Astrocyte (in vitro differentiated cells and primary cell): ENCODE data around the gene ADGRG2.

ENCODE experiments used
- EZH2 ChIP-seq: IDR thresholded peaks from 2 replicates; pipeline ENCODE4 v1.6.1; 2012; ENCODE audit warnings: mild to moderate bottlenecking, low read length, inconsistent platforms; ENCODE audit not compliant: insufficient read depth
- TF ChIP-seq, protein P1 (sequence below): IDR thresholded peaks from 2 replicates; pipeline ENCODE4 v1.5.1; 2011; ENCODE audit warnings: low read depth, mild to moderate bottlenecking, inconsistent platforms, low read length, moderate library complexity; ENCODE audit not compliant: insufficient read depth

DNA sequence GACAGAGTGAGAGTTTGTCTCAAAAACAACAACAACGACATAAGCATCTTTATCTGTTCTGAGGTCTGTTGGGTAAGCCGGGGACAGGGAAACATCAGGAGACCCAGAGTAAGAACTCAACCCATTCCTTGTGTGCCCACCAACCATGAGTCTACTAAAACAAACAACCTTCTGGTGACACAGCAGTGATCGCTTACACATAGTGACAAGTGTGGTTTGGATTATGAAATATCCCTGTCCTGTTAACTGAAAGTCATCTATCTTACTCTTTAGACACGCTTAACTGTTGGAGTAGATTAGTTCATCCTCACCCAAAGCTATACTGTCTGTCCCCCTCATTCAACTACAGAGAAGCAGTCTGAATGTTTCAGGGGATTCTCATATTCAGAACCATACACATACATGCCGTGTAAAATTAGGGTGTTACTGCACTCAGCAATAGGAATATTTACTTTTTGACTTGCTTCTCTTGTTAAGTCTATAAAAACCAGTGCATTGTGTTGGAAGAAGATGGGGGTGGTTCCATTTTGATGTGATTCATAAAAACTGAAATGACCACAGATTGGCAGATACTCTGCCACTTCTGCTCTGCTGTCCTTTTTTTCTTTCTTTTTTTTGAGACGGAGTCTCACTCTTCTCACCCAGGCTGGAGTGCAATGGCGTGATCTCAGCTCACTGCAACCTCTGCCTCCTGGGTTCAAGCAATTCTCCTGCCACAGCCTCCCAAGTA lies 165.8 kb downstream of the ADGRG2 start:
- TF ChIP-seq, protein P1, sequence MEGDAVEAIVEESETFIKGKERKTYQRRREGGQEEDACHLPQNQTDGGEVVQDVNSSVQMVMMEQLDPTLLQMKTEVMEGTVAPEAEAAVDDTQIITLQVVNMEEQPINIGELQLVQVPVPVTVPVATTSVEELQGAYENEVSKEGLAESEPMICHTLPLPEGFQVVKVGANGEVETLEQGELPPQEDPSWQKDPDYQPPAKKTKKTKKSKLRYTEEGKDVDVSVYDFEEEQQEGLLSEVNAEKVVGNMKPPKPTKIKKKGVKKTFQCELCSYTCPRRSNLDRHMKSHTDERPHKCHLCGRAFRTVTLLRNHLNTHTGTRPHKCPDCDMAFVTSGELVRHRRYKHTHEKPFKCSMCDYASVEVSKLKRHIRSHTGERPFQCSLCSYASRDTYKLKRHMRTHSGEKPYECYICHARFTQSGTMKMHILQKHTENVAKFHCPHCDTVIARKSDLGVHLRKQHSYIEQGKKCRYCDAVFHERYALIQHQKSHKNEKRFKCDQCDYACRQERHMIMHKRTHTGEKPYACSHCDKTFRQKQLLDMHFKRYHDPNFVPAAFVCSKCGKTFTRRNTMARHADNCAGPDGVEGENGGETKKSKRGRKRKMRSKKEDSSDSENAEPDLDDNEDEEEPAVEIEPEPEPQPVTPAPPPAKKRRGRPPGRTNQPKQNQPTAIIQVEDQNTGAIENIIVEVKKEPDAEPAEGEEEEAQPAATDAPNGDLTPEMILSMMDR = no peak
- TF ChIP-seq EZH2 = no peak
